Keratinocyte (primary cell): Measurements from ENCODE around the gene EYS. TPM values are rescaled to one million over a fixed set of nuclear protein-coding genes. Genes with fewer than 3 reads are reported as not detected.

Experiments
- DNase-seq: peaks from one replicate; pipeline ENCODE4 v3.0.0-alpha.2; 2011; ENCODE audit warnings: low read depth, missing footprints, low spot score
- FAIRE-seq: peaks from 2 replicates; lab custom pipeline; 2011; peaks lifted over from hg19 to GRCh38; lab: Jason Lieb, UNC
- H2AFZ ChIP-seq: 2 replicates; pipeline ENCODE4 v1.6.0; 2012; ENCODE audit warnings: low read length, control low read depth, inconsistent platforms; ENCODE audit not compliant: control insufficient read depth
- H3K27ac ChIP-seq: 2 replicates; pipeline ENCODE4 v1.5.1; 2011; ENCODE audit warnings: low read length; ENCODE audit not compliant: control insufficient read depth, insufficient read depth
- H3K27me3 ChIP-seq: 3 replicates; pipeline ENCODE4 v1.6.0; 2011; ENCODE audit warnings: low read length; ENCODE audit not compliant: control insufficient read depth, insufficient read depth; ENCODE audit errors: extremely low read depth
- H3K36me3 ChIP-seq, 2 experiments: 2 replicates in 1 of 2; 3 replicates in 1 of 2; pipeline ENCODE4 v1.5.1; 2011; ENCODE audit warnings: low read length in 2 of 2, mild to moderate bottlenecking in 1 of 2; ENCODE audit not compliant: control insufficient read depth in 2 of 2, insufficient read depth in 2 of 2; ENCODE audit errors: extremely low read depth in 1 of 2
- H3K4me1 ChIP-seq: 3 replicates; pipeline ENCODE4 v1.5.1; 2011; ENCODE audit warnings: low read length; ENCODE audit not compliant: control insufficient read depth, insufficient read depth; ENCODE audit errors: extremely low read depth
- H3K4me2 ChIP-seq: 3 replicates; pipeline ENCODE4 v1.6.0; 2011; ENCODE audit warnings: low read depth, low read length; ENCODE audit not compliant: control insufficient read depth, insufficient read depth; ENCODE audit errors: extremely low read depth
- H3K4me3 ChIP-seq, 3 experiments: fragments of 200-600 bp in 1 of 3; sonication (generic) in 1 of 3; 2 replicates in 2 of 3; 3 replicates in 1 of 3; pipeline ENCODE4 v1.5.1; 2011 to 2016; ENCODE audit warnings: low read length in 3 of 3, mild to moderate bottlenecking in 3 of 3, control low read depth in 2 of 3, inconsistent platforms in 1 of 3, low read depth in 1 of 3, mixed read lengths in 1 of 3, mixed run types in 1 of 3, moderate library complexity in 1 of 3; ENCODE audit not compliant: control insufficient read depth in 2 of 3, insufficient read depth in 2 of 3; ENCODE audit errors: extremely low read depth in 1 of 3
- H3K79me2 ChIP-seq: 2 replicates; pipeline ENCODE4 v1.6.0; 2012; ENCODE audit warnings: low read length; ENCODE audit not compliant: control insufficient read depth, insufficient read depth
- H3K9ac ChIP-seq: 3 replicates; pipeline ENCODE4 v1.6.0; 2011; ENCODE audit warnings: low read length; ENCODE audit not compliant: control insufficient read depth, insufficient read depth; ENCODE audit errors: extremely low read depth
- H3K9me1 ChIP-seq: 3 replicates; pipeline ENCODE4 v1.6.0; 2011; ENCODE audit warnings: low read length; ENCODE audit not compliant: control insufficient read depth, insufficient read depth; ENCODE audit errors: extremely low read depth
- H3K9me3 ChIP-seq: 2 replicates; pipeline ENCODE4 v1.5.1; 2012; ENCODE audit warnings: low read depth, low read length; ENCODE audit not compliant: control insufficient read depth
- H4K20me1 ChIP-seq: 3 replicates; pipeline ENCODE4 v1.6.0; 2011; ENCODE audit warnings: low read length; ENCODE audit not compliant: control insufficient read depth, insufficient read depth; ENCODE audit errors: extremely low read depth
- CTCF ChIP-seq, 3 experiments: IDR thresholded peaks in 1 of 3; conservative IDR thresholded peaks in 1 of 3; optimal IDR thresholded peaks in 1 of 3; 2 replicates in 2 of 3; 3 replicates in 1 of 3; pipeline versions ENCODE3 to v1.5.1; 2011; ENCODE audit warnings: low read length in 3 of 3, mild to moderate bottlenecking in 3 of 3, moderate library complexity in 2 of 3, control low read depth in 1 of 3, inconsistent platforms in 1 of 3; ENCODE audit not compliant: insufficient read depth in 2 of 3; ENCODE audit errors: extremely low read depth in 1 of 3
- EZH2 ChIP-seq: IDR thresholded peaks from one replicate; pipeline ENCODE4 v1.6.1; 2012; ENCODE audit warnings: inconsistent platforms, mild to moderate bottlenecking, low read length, moderate library complexity
- dilution Hi-C: fragments of 300-500 bp; cut with MboI; formaldehyde crosslinking; loops from one replicate; pipeline ENCODE4 v1.7.0; 2020; ENCODE audit warnings: low sequenced_read_pairs; ENCODE audit not compliant: extremely low pct_ligation_motif_present
- polyA plus RNA-seq, 5 experiments: library from polyadenylated mRNA; depleted of rRNA in 3 of 5; stranded (reverse) in 3 of 5; stranded (forward) in 1 of 5; unstranded in 1 of 5; fragments of >200 nt; gene quantifications; 1 replicate in 1 of 5; 2 replicates in 3 of 5; 3 replicates in 1 of 5; pipeline versions ENCODE4 v1.2.1 to v1.2.3, GENCODE V29; 2011 to 2012; ENCODE audit warnings: missing spikeins in 2 of 5, low read depth in 1 of 5, low replicate concordance in 1 of 5

Gene EYS
- polyA plus RNA-seq, 1 donor (not counting 4 experiments of a cell fraction or from before 2014, with no cell fraction given): 0.34 TPM

GRCh38 chr6:65627015-65627414 lies 80.0 kb downstream of the EYS start:
- no peaks in the 10 kb centered on the region for H3K9me1 ChIP-seq
- H3K36me3 ChIP-seq: no peaks in the 10 kb centered on the region
- no peak for FAIRE-seq
- dilution Hi-C loops: no loop called here
- H2AFZ ChIP-seq: no peak overlapping the region
- no peaks in the 10 kb centered on the region for H3K4me1 ChIP-seq
- H3K27me3 ChIP-seq: no peaks in the 10 kb centered on the region
- DNase-seq: no peak
- no peaks in the 10 kb centered on the region for H3K79me2 ChIP-seq
- peaks cover 3% of the 10 kb centered on the region for H3K9me3 ChIP-seq
- no peak overlapping the region for H3K4me3 ChIP-seq
- H4K20me1 ChIP-seq: no peaks in the 10 kb centered on the region
- no peak overlapping the region for H3K9ac ChIP-seq
- H3K4me2 ChIP-seq: no peak overlapping the region
- no peak overlapping the region for H3K27ac ChIP-seq
- TF ChIP-seq EZH2: no peak
- no peak for TF ChIP-seq CTCF (optimal IDR thresholded peaks at IDR 0.05 in 1 of 3, IDR thresholded peaks at IDR 0.05 in 1 of 3, conservative IDR thresholded peaks at IDR 0.05 in 1 of 3; ENCODE audit: extremely low read depth in 1 of 3, insufficient read depth in 2 of 3, low read length in 3 of 3)

- TF ChIP-seq EZH2: no peak
- TF ChIP-seq CTCF (optimal IDR thresholded peaks at IDR 0.05 in 1 of 3, IDR thresholded peaks at IDR 0.05 in 1 of 3, conservative IDR thresholded peaks at IDR 0.05 in 1 of 3; ENCODE audit: extremely low read depth in 1 of 3, insufficient read depth in 2 of 3, low read length in 3 of 3): no peak
- no peak for DNase-seq
- Histone ChIP-seq H3K9ac (no peak overlapping the region), H3K27me3 (no peaks in the 10 kb centered on the region), H3K4me1 (no peaks in the 10 kb centered on the region), H3K36me3 (no peaks in the 10 kb centered on the region), H4K20me1 (no peaks in the 10 kb centered on the region), H3K27ac (no peak overlapping the region), H3K4me2 (no peak overlapping the region), H3K4me3 (no peak overlapping the region), H3K9me1 (no peaks in the 10 kb centered on the region), H3K79me2 (no peaks in the 10 kb centered on the region), H3K9me3 (peaks cover 3% of the 10 kb centered on the region), H2AFZ (no peak overlapping the region)
- no peak for FAIRE-seq
- dilution Hi-C loops: no loop called here
Measured at GRCh38 chr6:65623566-65623965, 83.5 kb downstream of the EYS start.
